ENCODE measurements around the gene MYBL2.

- TF ChIP-seq CTCF (IDR thresholded peaks at IDR 0.05): no peak
- no peak for TF ChIP-seq POLR2AphosphoS5 (IDR thresholded peaks at IDR 0.05)
Measured at GRCh38 chr20:43665466-43666176, 1.3 kb upstream of the MYBL2 start.

Measured in sigmoid colon (tissue), 4 donors.